ENCODE measurements around the gene DGKZ. TPM values are rescaled to one million over a fixed set of nuclear protein-coding genes. Genes with fewer than 3 reads are reported as not detected.

DGKZ gene
- polyA plus RNA-seq, 3 donors: 30.4 to 217 (median 33.4) TPM

DNA sequence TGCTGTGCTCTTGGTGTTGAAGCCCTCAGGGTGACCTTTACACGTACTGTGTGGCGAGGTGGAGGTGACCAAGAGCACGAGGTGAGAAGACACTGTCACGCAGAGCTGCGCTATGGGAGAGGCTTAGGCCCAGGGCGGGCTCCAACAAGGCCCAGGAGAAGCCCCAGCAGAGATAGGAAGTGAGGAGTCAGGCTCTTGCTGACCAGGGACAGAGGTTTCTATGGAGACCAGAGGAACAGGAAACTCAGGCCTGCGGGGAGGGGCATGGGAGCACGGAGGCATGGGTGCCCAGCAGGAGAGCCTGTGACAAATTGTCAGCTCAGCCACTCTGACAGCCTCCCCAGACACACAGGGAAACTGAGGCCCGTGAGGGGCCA, 15.8 kb downstream of the DGKZ start:
- no peak overlapping the region for H2AFZ ChIP-seq (ENCODE audit: insufficient read depth, low read depth, low read length, poor library complexity, severe bottlenecking)
- peak overlapping the region in 1 of 3 experiments; percentile 64 for H3K4me3 ChIP-seq (replicated peaks in 1 of 3; ENCODE audit: low read depth in 2 of 3, low read length in 3 of 3)
- H3K9ac ChIP-seq (ENCODE audit: insufficient read depth, low read length, poor library complexity, severe bottlenecking): peak overlapping the region; percentile 82
- peaks cover 18 to 46% of the 10 kb centered on the region in 2 donors for H3K36me3 Mint-ChIP-seq
- H3K27me3 Mint-ChIP-seq (ENCODE audit: low read depth in 3 of 3): peaks cover 0 to 5% (median 3%) of the 10 kb centered on the region in 3 donors
- H3K27me3 ChIP-seq (ENCODE audit: control insufficient read depth in 2 of 2, insufficient read depth in 2 of 2, low read length in 2 of 2): no peaks in the 10 kb centered on the region
- H3K9me3 ChIP-seq (replicated peaks in 1 of 2; ENCODE audit: control insufficient read depth in 1 of 2, insufficient read depth in 1 of 2, low read length in 2 of 2): no peaks in the 10 kb centered on the region
- no peaks in the 10 kb centered on the region for H3K9me3 Mint-ChIP-seq
- peak overlapping the region; percentile 92 to 98 (median 96) for H3K27ac Mint-ChIP-seq
- WGBS (ENCODE audit: insufficient coverage): 29% methylated on average over 8 of the region's 9 CpGs
- H3K4me1 Mint-ChIP-seq: peaks cover 56% of the 10 kb centered on the region
- peak overlapping the region; percentile 79 to 95 for H3K27ac ChIP-seq (ENCODE audit: low read depth in 1 of 2, low read length in 2 of 2)
- peak; percentile 88 to 91 (median 90) for DNase-seq
- H3K79me2 ChIP-seq (ENCODE audit: insufficient read depth, low read length): peaks cover 98% of the 10 kb centered on the region
- H3K4me3 Mint-ChIP-seq: peak overlapping the region; percentile 9 to 51
- peak overlapping the region; percentile 70 for H3K4me2 ChIP-seq (replicated peaks; ENCODE audit: extremely low read depth, low read length, poor library complexity, severe bottlenecking)
- peaks cover 31 to 42% of the 10 kb centered on the region in 2 donors for H3K36me3 ChIP-seq (replicated peaks in 1 of 2; ENCODE audit: control insufficient read depth in 1 of 2, insufficient read depth in 2 of 2, low read length in 2 of 2)
- intact Hi-C loops (cut with micrococcal nuclease): no loop called here
- TF ChIP-seq, protein P1, sequence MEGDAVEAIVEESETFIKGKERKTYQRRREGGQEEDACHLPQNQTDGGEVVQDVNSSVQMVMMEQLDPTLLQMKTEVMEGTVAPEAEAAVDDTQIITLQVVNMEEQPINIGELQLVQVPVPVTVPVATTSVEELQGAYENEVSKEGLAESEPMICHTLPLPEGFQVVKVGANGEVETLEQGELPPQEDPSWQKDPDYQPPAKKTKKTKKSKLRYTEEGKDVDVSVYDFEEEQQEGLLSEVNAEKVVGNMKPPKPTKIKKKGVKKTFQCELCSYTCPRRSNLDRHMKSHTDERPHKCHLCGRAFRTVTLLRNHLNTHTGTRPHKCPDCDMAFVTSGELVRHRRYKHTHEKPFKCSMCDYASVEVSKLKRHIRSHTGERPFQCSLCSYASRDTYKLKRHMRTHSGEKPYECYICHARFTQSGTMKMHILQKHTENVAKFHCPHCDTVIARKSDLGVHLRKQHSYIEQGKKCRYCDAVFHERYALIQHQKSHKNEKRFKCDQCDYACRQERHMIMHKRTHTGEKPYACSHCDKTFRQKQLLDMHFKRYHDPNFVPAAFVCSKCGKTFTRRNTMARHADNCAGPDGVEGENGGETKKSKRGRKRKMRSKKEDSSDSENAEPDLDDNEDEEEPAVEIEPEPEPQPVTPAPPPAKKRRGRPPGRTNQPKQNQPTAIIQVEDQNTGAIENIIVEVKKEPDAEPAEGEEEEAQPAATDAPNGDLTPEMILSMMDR (IDR thresholded peaks at IDR 0.05): no peak
- peaks cover 45 to 78% of the 10 kb centered on the region in 2 donors for H3K4me1 ChIP-seq (ENCODE audit: control insufficient read depth in 1 of 2, insufficient read depth in 2 of 2, low read length in 2 of 2)
- peaks cover 97% of the 10 kb centered on the region for H4K20me1 ChIP-seq (ENCODE audit: insufficient read depth, low read length)

DNA sequence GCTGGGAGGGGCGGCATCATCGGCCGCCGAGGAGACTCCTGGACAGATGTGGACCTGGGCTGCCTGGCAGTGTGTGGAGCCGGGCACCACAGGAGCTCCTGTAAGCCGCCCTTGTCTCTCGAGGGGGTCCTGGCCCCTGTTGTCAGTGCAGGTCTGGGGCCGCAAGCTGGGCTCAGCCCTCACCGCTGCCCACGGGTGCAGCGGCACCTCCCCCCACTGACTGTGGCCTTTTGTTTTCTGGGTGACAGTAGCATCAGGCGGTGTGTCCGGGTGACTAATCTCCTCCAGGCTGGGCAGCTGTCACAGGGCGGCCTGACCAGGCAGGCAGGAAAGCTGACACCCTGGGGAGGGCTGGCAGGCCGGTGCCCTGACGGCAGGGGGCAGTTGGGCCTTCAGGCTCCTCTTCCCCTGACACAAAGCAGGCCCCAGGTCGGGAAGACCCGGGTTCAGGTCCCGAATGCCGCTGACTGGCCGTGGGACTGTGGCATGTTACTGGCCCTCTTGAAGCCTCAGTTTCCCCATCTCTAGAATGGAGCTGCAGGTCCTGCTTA, 16.3 kb downstream of the DGKZ start:
- TF ChIP-seq, protein P1 (IDR thresholded peaks at IDR 0.05): no peak
- H3K36me3 Mint-ChIP-seq: peaks cover 23 to 51% of the 10 kb centered on the region in 2 donors
- Histone ChIP-seq H3K36me3 (replicated peaks in 1 of 2; ENCODE audit: control insufficient read depth in 1 of 2, insufficient read depth in 2 of 2, low read length in 2 of 2) (peaks cover 36 to 47% of the 10 kb centered on the region in 2 donors), H2AFZ (ENCODE audit: insufficient read depth, low read depth, low read length, poor library complexity, severe bottlenecking) (no peak overlapping the region), H3K4me3 (replicated peaks in 1 of 3; ENCODE audit: low read depth in 2 of 3, low read length in 3 of 3) (no peak overlapping the region), H3K27me3 (ENCODE audit: control insufficient read depth in 2 of 2, insufficient read depth in 2 of 2, low read length in 2 of 2) (no peaks in the 10 kb centered on the region), H3K79me2 (ENCODE audit: insufficient read depth, low read length) (peaks cover 98% of the 10 kb centered on the region), H3K9ac (ENCODE audit: insufficient read depth, low read length, poor library complexity, severe bottlenecking) (peak overlapping the region; percentile 64), H4K20me1 (ENCODE audit: insufficient read depth, low read length) (peaks cover 97% of the 10 kb centered on the region), H3K9me3 (replicated peaks in 1 of 2; ENCODE audit: control insufficient read depth in 1 of 2, insufficient read depth in 1 of 2, low read length in 2 of 2) (no peaks in the 10 kb centered on the region), H3K4me1 (ENCODE audit: control insufficient read depth in 1 of 2, insufficient read depth in 2 of 2, low read length in 2 of 2) (peaks cover 45 to 74% of the 10 kb centered on the region in 2 donors), H3K4me2 (replicated peaks; ENCODE audit: extremely low read depth, low read length, poor library complexity, severe bottlenecking) (peak overlapping the region; percentile 70), H3K27ac (ENCODE audit: low read depth in 1 of 2, low read length in 2 of 2) (peak overlapping the region; percentile 79 to 95)
- H3K27ac Mint-ChIP-seq: peak overlapping the region; percentile 92 to 98 (median 96)
- intact Hi-C loops (cut with micrococcal nuclease): no loop called here
- H3K4me1 Mint-ChIP-seq: peaks cover 55% of the 10 kb centered on the region
- peaks cover 0 to 5% (median 3%) of the 10 kb centered on the region in 3 donors for H3K27me3 Mint-ChIP-seq (ENCODE audit: low read depth in 3 of 3)
- H3K9me3 Mint-ChIP-seq: no peaks in the 10 kb centered on the region
- peak in 2 of 3 donors; percentile 55 to 59 for DNase-seq
- H3K4me3 Mint-ChIP-seq: no peak overlapping the region
- 72% methylated on average over 15 of the region's 21 CpGs for WGBS (ENCODE audit: insufficient coverage)

All from CD14-positive monocyte (primary cell).